NCI-H2196 (cell line): ENCODE data around the gene MAP3K1.

Experiments used
- DNase-seq: peaks from one replicate; lab custom pipeline; 2025; ENCODE audit not compliant: unreplicated experiment; lab: John Stamatoyannopoulos, UW

The MAP3K1 gene

DNA sequence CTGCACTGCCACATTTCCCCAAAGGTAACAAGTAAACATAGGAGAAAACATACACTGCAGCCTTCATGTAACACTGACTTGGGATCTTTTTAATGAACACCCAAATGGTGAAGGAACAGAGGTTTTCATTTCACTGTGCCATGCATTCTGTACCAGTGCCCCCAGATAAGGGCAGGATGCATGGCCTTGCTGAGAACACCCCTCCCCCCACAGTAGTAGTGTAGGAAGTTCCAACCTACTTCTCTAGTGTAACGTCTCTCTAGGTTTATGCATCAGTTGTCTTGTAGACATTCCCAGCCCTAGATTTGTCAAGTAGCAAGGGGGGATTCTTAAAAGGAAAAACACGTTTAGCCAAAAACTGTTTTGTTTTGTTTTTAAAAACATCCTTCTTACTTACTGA lies 29.9 kb downstream of the MAP3K1 start:
- no peak for DNase-seq

DNA sequence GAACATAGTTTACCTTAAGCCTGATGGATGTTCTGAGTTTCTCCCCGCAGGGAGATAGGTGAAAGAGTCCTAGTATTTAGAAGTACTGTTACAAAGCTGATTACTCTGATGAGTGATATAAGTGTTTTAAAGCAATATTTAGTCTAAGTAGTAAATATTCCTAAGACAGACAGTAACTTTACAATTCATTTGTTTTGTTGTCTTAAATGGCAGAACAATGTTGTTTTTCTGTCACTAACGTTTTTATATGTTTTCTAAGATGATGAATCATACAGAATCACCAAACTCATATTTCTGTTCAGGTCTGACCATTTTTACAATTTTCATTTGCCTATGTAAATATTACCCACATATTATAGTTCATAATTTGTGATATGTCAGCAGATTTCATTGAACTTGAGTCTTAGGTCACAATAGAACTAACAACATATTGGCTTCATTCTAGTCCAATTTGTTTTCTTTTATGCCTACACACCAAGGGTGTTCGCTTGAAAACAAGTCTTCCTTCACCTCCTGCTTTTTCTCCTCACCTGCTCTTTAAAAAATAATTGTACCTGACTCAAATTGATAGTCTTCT lies 30.6 kb downstream of the MAP3K1 start:
- DNase-seq: no peak

DNA sequence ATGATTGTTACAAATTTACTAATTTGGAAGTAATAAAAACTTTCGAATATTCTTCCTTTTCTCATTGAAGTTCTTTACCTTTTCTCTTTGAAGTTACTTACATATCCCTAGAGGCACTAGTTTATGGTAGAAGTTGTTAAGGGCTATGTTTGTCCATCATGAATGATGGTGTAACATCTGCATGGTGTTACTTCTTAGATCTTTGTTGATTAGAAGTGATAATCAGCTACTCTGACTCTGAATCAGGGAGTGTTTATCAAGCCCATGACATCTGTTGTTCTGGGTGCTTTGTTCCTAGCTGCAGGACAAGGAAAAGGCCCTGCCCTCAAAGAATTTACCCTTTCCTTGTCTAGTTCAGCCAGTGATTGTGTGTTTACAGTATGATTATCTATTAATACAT lies 32.9 kb downstream of the MAP3K1 start:
- DNase-seq: no peak

GRCh38 chr5:56849671-56850070 lies 34.3 kb downstream of the MAP3K1 start:
- DNase-seq: no peak

DNA sequence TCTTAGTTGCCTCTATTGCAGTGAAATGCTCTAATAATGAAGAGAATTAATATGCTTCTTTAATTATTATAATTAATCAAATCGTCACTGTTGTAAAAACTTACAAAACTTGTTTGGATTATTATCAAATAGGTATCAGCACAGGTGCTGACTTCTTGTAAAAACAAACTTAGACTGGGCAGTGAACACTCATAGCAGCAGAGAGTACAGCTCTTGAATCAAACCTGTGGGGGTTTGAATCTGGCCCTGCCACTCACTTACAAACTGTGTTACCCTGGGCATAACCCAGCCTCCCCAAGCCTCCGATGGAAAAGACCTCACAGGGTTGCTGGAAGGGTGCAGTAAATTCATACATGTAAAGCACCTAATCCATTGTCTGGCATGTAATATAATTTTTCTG lies 35.1 kb downstream of the MAP3K1 start:
- no peak for DNase-seq

- DNase-seq: no peak
Observed at GRCh38 chr5:56851258-56851941, 36.1 kb downstream of the MAP3K1 start.

GRCh38 chr5:56852228-56853000 lies 37.1 kb downstream of the MAP3K1 start:
- DNase-seq: no peak

- no peak for DNase-seq
Observed at GRCh38 chr5:56853698-56854097, 38.3 kb downstream of the MAP3K1 start.

GRCh38 chr5:56854920-56855319 lies 39.6 kb downstream of the MAP3K1 start:
- no peak for DNase-seq

DNA sequence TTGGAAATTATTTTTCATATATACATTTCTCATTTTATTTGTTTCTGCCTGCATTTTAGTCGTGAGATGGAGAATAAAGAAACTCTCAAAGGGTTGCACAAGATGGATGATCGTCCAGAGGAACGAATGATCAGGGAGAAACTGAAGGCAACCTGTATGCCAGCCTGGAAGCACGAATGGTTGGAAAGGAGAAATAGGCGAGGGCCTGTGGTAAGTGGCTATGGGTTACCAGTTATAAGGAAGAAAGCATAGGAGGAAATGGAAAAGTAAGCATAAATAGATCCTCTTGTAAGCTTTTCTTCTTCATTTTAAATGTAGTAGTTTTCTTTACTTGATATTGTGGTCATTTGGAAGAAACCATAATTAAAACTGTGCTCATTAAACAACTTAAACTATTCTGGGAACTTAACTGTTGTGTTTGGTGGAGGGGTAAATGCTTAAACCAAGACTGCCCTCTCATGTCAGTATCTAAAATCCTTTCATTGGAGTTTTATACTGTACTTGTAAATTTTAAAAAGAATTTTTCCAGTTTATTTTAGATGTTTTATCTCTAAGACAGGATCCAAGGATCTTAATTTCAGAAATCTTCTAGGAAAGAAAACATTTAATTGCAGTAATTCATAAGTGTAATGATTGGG lies 41.3 kb downstream of the MAP3K1 start:
- no peak for DNase-seq

- no peak for DNase-seq
Observed at GRCh38 chr5:56858777-56859442, 43.6 kb downstream of the MAP3K1 start.

DNA sequence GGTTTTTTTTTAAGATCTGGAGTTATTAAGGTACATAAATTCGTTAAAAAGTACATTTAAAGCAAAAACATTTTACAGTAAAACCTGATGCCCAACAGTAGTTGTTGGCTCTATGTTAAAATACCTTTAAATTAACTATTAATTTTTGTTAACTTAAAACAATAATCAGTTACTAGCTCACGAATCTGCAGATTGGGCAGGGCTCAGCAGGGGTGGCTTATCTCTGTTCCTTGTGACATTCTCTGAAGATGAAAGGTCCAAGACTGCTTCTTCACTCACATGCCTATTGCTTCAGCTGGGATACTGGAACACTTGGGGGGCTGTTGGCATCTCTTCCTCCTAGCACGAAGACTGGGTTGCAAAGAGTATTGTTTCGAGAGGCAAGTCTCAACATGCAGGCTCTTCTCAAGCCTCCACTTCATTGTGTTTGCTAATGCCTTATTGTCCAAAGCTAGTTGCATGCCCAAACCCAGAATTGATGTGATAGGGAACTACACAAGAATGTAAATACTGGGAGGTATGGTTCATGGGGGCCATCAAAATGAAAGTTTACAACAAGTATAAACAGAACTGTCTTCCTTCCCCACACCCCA lies 46.6 kb downstream of the MAP3K1 start:
- no peak for DNase-seq

GRCh38 chr5:56862909-56863308 lies 47.6 kb downstream of the MAP3K1 start:
- DNase-seq: no peak

DNA sequence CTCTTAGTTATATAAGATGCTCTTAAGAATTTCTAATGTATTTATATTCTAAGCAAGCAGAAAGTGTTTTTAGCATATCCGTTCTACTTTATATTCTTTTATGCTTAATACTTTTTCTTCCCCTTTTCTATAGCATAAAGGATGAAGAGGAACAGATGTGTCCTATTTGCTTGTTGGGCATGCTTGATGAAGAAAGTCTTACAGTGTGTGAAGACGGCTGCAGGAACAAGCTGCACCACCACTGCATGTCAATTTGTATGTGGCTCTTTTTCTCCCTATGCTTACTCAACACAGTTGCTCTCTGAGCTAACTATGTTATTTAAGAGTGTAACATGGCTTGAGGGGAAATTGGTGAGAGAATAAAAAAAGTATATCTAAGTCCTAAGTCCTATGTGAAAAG lies 56.4 kb downstream of the MAP3K1 start:
- no peak for DNase-seq

DNA sequence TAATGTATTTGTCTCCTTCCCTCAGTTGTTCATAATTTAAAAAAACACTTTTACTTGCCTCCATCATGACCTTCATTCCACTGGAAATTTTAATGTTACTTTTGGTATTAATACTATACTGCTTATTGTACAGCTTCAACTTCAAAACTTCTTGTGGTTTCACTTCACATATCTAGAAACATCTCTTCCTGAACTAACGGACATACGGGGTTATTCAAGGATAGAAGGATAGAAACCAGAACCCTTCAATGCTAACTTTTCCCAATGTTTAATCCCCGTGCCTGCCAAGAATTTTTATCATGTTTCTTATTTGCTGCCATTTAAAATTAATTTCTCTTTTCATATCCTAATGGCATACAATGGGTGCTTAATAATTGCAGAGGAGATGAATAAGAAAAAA lies 57.7 kb downstream of the MAP3K1 start:
- no peak for DNase-seq

DNA sequence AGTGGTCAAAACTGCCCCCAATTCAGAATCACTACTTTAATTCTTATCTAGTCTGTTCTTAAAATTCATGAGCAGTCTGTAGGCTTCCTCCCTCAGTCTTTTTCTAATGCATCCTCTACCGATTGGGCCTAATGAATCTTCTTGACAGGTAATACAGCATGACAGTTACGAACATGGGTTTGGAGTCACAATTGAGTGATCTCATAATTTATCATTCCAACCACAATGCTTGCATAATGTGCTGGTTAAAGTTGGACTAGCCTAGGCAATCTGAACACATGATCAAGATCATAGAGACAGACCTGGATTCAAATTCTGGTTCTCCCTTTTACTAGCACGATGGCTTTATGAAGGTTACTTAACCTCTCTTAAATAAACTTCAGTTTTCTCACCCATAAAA lies 61.0 kb downstream of the MAP3K1 start:
- DNase-seq: no peak

DNA sequence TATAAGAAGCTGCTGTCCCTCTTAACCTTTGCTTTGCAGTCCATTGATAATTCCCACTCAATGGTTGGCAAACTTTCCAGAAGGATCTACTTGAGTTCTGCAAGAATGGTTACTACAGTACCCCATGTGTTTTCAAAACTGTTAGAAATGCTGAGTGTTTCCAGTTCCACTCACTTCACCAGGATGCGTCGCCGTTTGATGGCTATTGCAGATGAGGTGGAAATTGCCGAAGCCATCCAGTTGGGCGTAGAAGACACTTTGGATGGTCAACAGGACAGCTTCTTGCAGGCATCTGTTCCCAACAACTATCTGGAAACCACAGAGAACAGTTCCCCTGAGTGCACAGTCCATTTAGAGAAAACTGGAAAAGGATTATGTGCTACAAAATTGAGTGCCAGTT lies 66.2 kb downstream of the MAP3K1 start:
- DNase-seq: no peak

- no peak for DNase-seq
Observed at GRCh38 chr5:56893251-56893951, 78.1 kb downstream of the MAP3K1 start.

DNA sequence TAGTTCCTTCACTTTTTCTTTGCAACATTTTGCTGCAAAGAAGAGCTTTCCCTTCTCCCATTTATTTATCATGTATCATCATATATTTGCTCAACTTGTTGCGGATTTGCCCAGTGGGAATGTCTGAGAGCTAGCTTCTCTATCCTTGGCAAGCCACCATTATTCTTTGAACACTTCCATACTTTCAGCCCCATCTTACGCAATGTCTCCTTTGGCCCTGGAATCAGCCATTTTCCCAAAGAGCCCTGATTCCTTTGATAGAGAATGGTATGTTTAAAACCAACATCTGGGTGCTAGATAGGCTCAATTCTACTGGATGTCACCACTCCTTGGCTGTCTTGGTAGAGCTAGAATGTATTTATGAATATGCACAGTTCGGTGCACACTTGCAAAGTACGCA lies 81.4 kb downstream of the MAP3K1 start:
- DNase-seq: no peak

GRCh38 chr5:56898213-56898612 lies 82.9 kb downstream of the MAP3K1 start:
- no peak for DNase-seq
